ENCODE measurements around the gene LIMS2. TPM values are rescaled to one million over a fixed set of nuclear protein-coding genes. Genes with fewer than 3 reads are reported as not detected.

Gene LIMS2
- total RNA-seq, 1 experiment from 2014 or later: 8.9 TPM

GRCh38 chr2:127621981-127622431 is 53.3 kb downstream of the LIMS2 start:
- TF ChIP-seq CTCF (IDR thresholded peaks at IDR 0.05) (no peak), POLR2AphosphoS5 (IDR thresholded peaks at IDR 0.05; ENCODE audit: low read depth, low read length) (no peak), TCF7L2 (IDR thresholded peaks at IDR 0.05; ENCODE audit: low read depth, low read length) (no peak), SIN3A (IDR thresholded peaks at IDR 0.05; ENCODE audit: borderline replicate concordance, insufficient read depth, low read depth, low read length) (no peak), REST (IDR thresholded peaks at IDR 0.05; ENCODE audit: insufficient read depth in 1 of 2, low read depth in 2 of 2, low read length in 1 of 2) (no peak)
- POLR2A ChIA-PET: no interaction called here
- CTCF ChIA-PET: no interaction called here

GRCh38 chr2:127620866-127621265 is 54.5 kb downstream of the LIMS2 start:
- CTCF ChIA-PET: no interaction called here

More at GRCh38 chr2:127621981-127622431, 53.3 kb downstream of the LIMS2 start:
- H3K4me1 ChIP-seq (ENCODE audit: control insufficient read depth, insufficient read depth, low read length): no peaks in the 10 kb centered on the region
- in situ Hi-C loops (cut with HindIII; ENCODE audit: low pct_unique_long_range_greater_than_20kb, low sequenced_read_pairs) (no loop called here), intact Hi-C loops (cut with micrococcal nuclease; ENCODE audit: unreplicated experiment) (no loop called here)
- DNase-seq (ENCODE audit: low read depth, low spot score): no peak
- no TSS peak for BruUV-seq (replicated peaks)
- H3K4me3 ChIP-seq (ENCODE audit: low read depth in 2 of 2, low read length in 2 of 2): no peak overlapping the region
- no peaks in the 10 kb centered on the region for H3K27me3 ChIP-seq (ENCODE audit: control insufficient read depth, insufficient read depth, low read length)
- no peaks in the 10 kb centered on the region for H3K9me3 ChIP-seq (ENCODE audit: control insufficient read depth, insufficient read depth, low read depth, low read length)
- H3K27ac ChIP-seq (ENCODE audit: low read length): no peak overlapping the region
- H3K36me3 ChIP-seq (ENCODE audit: control insufficient read depth, insufficient read depth, low read length): no peaks in the 10 kb centered on the region
- no peak for ATAC-seq

More at GRCh38 chr2:127620866-127621265, 54.5 kb downstream of the LIMS2 start:
- TF ChIP-seq CTCF (IDR thresholded peaks at IDR 0.05): no peak
- TF ChIP-seq POLR2AphosphoS5 (IDR thresholded peaks at IDR 0.05; ENCODE audit: low read depth, low read length): no peak
- TF ChIP-seq REST (IDR thresholded peaks at IDR 0.05; ENCODE audit: insufficient read depth in 1 of 2, low read depth in 2 of 2, low read length in 1 of 2): no peak
- in situ Hi-C loops (cut with HindIII; ENCODE audit: low pct_unique_long_range_greater_than_20kb, low sequenced_read_pairs) (no loop called here), intact Hi-C loops (cut with micrococcal nuclease; ENCODE audit: unreplicated experiment) (no loop called here)
- Histone ChIP-seq H3K27ac (ENCODE audit: low read length) (no peak overlapping the region), H3K4me3 (ENCODE audit: low read depth in 2 of 2, low read length in 2 of 2) (no peak overlapping the region), H3K4me1 (ENCODE audit: control insufficient read depth, insufficient read depth, low read length) (no peaks in the 10 kb centered on the region), H3K36me3 (ENCODE audit: control insufficient read depth, insufficient read depth, low read length) (no peaks in the 10 kb centered on the region), H3K27me3 (ENCODE audit: control insufficient read depth, insufficient read depth, low read length) (no peaks in the 10 kb centered on the region), H3K9me3 (ENCODE audit: control insufficient read depth, insufficient read depth, low read depth, low read length) (no peaks in the 10 kb centered on the region)
- no peak for ATAC-seq
- DNase-seq (ENCODE audit: low read depth, low spot score): no peak
- BruUV-seq (replicated peaks): no TSS peak
- POLR2A ChIA-PET: no interaction called here

All from Panc1 (cell line).